SJCRH30 (cell line): ENCODE measurements around the gene PLXNA3. TPM values are rescaled to one million over a fixed set of nuclear protein-coding genes. Genes with fewer than 3 reads are reported as not detected.

Source experiments
- DNase-seq, 2 experiments: peaks; one replicate each; pipeline ENCODE4 v3.0.0-alpha.2; 2015 to 2020
- H3K27ac ChIP-seq: fragments of 250-450 bp; sonication (Bioruptor Pico); 2 replicates; pipeline ENCODE4 v1.5.1; 2020; ENCODE audit warnings: mild to moderate bottlenecking, moderate library complexity
- H3K27me3 ChIP-seq: fragments of 250-450 bp; sonication (Bioruptor Pico); 2 replicates; pipeline ENCODE4 v1.5.1; 2020; ENCODE audit warnings: mild to moderate bottlenecking, moderate library complexity
- H3K36me3 ChIP-seq: fragments of 250-450 bp; sonication (Bioruptor Pico); 2 replicates; pipeline ENCODE4 v1.5.1; 2020; ENCODE audit warnings: mild to moderate bottlenecking, moderate library complexity
- H3K4me1 ChIP-seq: fragments of 250-450 bp; sonication (Bioruptor Pico); 2 replicates; pipeline ENCODE4 v1.5.1; 2020; ENCODE audit warnings: mild to moderate bottlenecking, moderate library complexity
- H3K4me3 ChIP-seq: fragments of 250-450 bp; sonication (Bioruptor Pico); 2 replicates; pipeline ENCODE4 v1.5.1; 2020; ENCODE audit warnings: mild to moderate bottlenecking, moderate library complexity
- H3K9me3 ChIP-seq: fragments of 250-450 bp; sonication (Bioruptor Pico); replicated peaks from 2 replicates; pipeline ENCODE4 v1.5.1; 2020; ENCODE audit warnings: mild to moderate bottlenecking, moderate library complexity
- total RNA-seq: library from RNA; depleted of rRNA; stranded (reverse); fragments of >200 nt; shearing (Covaris generic); gene quantifications from 2 replicates; pipeline ENCODE4 v1.2.3, GENCODE V29; 2014; rRNA removed

PLXNA3 gene
- total RNA-seq, 1 experiment from 2014 or later, result 12.8 TPM

- H3K4me1 ChIP-seq, result peaks cover 4% of the 10 kb centered on the region; the same call in 1 of the 2 replicates
- H3K27me3 ChIP-seq, result no peaks in the 10 kb centered on the region
- no peak overlapping the region for H3K4me3 ChIP-seq
- no peak overlapping the region for H3K27ac ChIP-seq
- H3K36me3 ChIP-seq, result no peaks in the 10 kb centered on the region
- DNase-seq, result no peak
- H3K9me3 ChIP-seq, result no peaks in the 10 kb centered on the region
Observed at GRCh38 chrX:154525606-154526490, 67.8 kb downstream of the PLXNA3 start.

GRCh38 chrX:154526901-154527675 is 69.0 kb downstream of the PLXNA3 start:
- Histone ChIP-seq H3K4me3 (peak overlapping the region; percentile 38), H3K27ac (no peak overlapping the region; the same call in 1 of the 2 replicates), H3K9me3 (no peaks in the 10 kb centered on the region), H3K27me3 (no peaks in the 10 kb centered on the region), H3K36me3 (no peaks in the 10 kb centered on the region), H3K4me1 (peaks cover 4% of the 10 kb centered on the region; the same call in 1 of the 2 replicates)
- DNase-seq, result peak; percentile 74 to 80

Other genes with a start within 250 kb of the PLXNA3 start
- not detected in 2 replicates for gene OPN1MW2, start 238.5 kb upstream of the PLXNA3 start, total RNA-seq
- not detected in 2 replicates for gene OPN1MW3, start 200.7 kb upstream of the PLXNA3 start, total RNA-seq
- not detected in 2 replicates for gene TEX28, start 163.2 kb upstream of the PLXNA3 start, total RNA-seq
- gene TKTL1, start 162.5 kb upstream of the PLXNA3 start, total RNA-seq, result 1.1 TPM in 1 of 2 replicates, not detected in the other
- gene FLNA, start 83.6 kb upstream of the PLXNA3 start, total RNA-seq, result 142 and 173 TPM in 2 replicates
- gene EMD, start 79.0 kb upstream of the PLXNA3 start, total RNA-seq, result 40.1 and 41.3 TPM in 2 replicates
- 3,093 and 3,558 TPM in 2 replicates for gene RPL10, start 59.9 kb upstream of the PLXNA3 start, total RNA-seq
- gene DNASE1L1, start 49.0 kb upstream of the PLXNA3 start, total RNA-seq, result 20.9 and 21.7 TPM in 2 replicates
- 8.1 and 12.1 TPM in 2 replicates for gene TAFAZZIN, start 46.7 kb upstream of the PLXNA3 start, total RNA-seq
- 30.4 and 32.0 TPM in 2 replicates for gene ATP6AP1, start 29.6 kb upstream of the PLXNA3 start, total RNA-seq
- 66.8 and 75.8 TPM in 2 replicates for gene GDI1, start 21.1 kb upstream of the PLXNA3 start, total RNA-seq
- 44.2 and 48.7 TPM in 2 replicates for gene FAM50A, start 14.1 kb upstream of the PLXNA3 start, total RNA-seq
- 20.6 and 21.0 TPM in 2 replicates for gene LAGE3, start 21.0 kb downstream of the PLXNA3 start, total RNA-seq
- 39.4 and 40.8 TPM in 2 replicates for gene UBL4A, start 28.3 kb downstream of the PLXNA3 start, total RNA-seq
- 13.2 and 13.7 TPM in 2 replicates for gene SLC10A3, start 32.3 kb downstream of the PLXNA3 start, total RNA-seq
- gene FAM3A, start 58.0 kb downstream of the PLXNA3 start, total RNA-seq, result 12.2 and 13.6 TPM in 2 replicates
- 19.4 and 21.9 TPM in 2 replicates for gene G6PD, start 88.6 kb downstream of the PLXNA3 start, total RNA-seq
- gene IKBKG, start 89.3 kb downstream of the PLXNA3 start, total RNA-seq, result 9.5 and 10.5 TPM in 2 replicates
- gene CTAG1A, start 126.9 kb downstream of the PLXNA3 start, total RNA-seq, result not detected in 2 replicates
- gene CTAG1B, start 161.0 kb downstream of the PLXNA3 start, total RNA-seq, result not detected in 2 replicates
- gene CTAG2, start 195.3 kb downstream of the PLXNA3 start, total RNA-seq, result 4.1 and 4.2 TPM in 2 replicates